ENCODE measurements around the gene NFIA. TPM values are rescaled to one million over a fixed set of nuclear protein-coding genes. Genes with fewer than 3 reads are reported as not detected.
A peak's percentile ranks its signal among the peaks of the same experiment; 100 is the strongest.

Gene NFIA
- total and polyA plus RNA-seq, 2 donors: 7.9 to 10.3 TPM

GRCh38 chr1:61244114-61244513, 161.8 kb downstream of the NFIA start:
- Histone ChIP-seq H3K4me1 (ENCODE audit: control insufficient read depth in 2 of 2, insufficient read depth in 2 of 2, low read length in 2 of 2) (no peaks in the 10 kb centered on the region), H3K9me3 (ENCODE audit: control insufficient read depth in 2 of 2, insufficient read depth in 1 of 2, low read length in 1 of 2) (no peaks in the 10 kb centered on the region), H3K27me3 (ENCODE audit: control insufficient read depth in 2 of 2, insufficient read depth in 1 of 2, low read length in 1 of 2) (no peaks in the 10 kb centered on the region), H3K27ac (ENCODE audit: low read depth in 1 of 2, low read length in 1 of 2) (no peak overlapping the region), H3K36me3 (ENCODE audit: control insufficient read depth in 2 of 2, insufficient read depth in 2 of 2, low read length in 1 of 2) (no peaks in the 10 kb centered on the region), H3K4me3 (ENCODE audit: low read length in 2 of 2) (no peak overlapping the region)
- 75% methylated on average over 1 of the region's 1 CpG for whole genome bisulfite sequencing
- DNase-seq (ENCODE audit: low read depth in 6 of 9, low spot score in 9 of 9): no peak

GRCh38 chr1:61245696-61246400, 163.5 kb downstream of the NFIA start:
- Histone ChIP-seq H3K9me3 (ENCODE audit: control insufficient read depth in 2 of 2, insufficient read depth in 1 of 2, low read length in 1 of 2) (no peaks in the 10 kb centered on the region), H3K4me3 (ENCODE audit: low read length in 2 of 2) (no peak overlapping the region), H3K36me3 (ENCODE audit: control insufficient read depth in 2 of 2, insufficient read depth in 2 of 2, low read length in 1 of 2) (no peaks in the 10 kb centered on the region), H3K27me3 (ENCODE audit: control insufficient read depth in 2 of 2, insufficient read depth in 1 of 2, low read length in 1 of 2) (no peaks in the 10 kb centered on the region), H3K27ac (ENCODE audit: low read depth in 1 of 2, low read length in 1 of 2) (no peak overlapping the region), H3K4me1 (ENCODE audit: control insufficient read depth in 2 of 2, insufficient read depth in 2 of 2, low read length in 2 of 2) (no peaks in the 10 kb centered on the region)
- 97% methylated on average over 7 of the region's 7 CpGs for WGBS
- DNase-seq (ENCODE audit: low read depth in 6 of 9, low spot score in 9 of 9): no peak

DNA sequence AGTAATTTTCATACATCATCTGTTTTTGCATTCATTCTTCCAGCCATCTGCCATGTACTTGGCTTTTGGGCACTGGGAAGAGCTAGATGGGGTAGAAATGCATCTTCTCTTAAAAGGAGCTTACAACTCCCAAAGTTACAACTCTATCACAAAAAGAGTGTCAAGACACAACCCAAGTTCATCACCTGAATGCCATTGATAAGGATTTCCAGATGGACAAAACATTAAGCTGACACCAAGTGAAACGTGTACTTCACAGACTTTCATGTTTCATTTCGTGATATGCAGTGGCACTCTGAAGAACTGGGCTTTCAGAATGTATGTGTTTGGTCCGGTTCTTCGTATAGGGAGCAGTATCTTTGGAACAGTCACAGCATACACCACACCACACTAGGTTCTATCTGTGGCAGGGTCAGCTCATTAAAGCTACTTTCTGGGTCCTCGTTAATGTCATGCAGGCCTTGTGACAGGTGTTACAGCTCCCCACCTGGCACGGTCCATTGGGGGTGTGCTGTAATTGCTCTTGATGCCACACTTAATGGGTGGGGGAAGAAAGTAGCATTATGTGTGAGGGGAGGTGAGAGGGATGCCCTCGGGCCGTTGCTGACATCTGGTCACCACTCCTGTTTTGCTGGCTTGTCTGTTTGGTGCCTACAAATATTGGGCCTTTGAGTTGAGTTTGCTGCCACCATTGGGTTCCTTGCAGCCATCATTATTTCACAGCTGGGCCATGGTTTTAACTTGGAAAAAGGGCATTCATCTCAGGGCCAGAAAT, 164.9 kb downstream of the NFIA start:
- WGBS: 96% methylated on average over 8 of the region's 8 CpGs

DNA sequence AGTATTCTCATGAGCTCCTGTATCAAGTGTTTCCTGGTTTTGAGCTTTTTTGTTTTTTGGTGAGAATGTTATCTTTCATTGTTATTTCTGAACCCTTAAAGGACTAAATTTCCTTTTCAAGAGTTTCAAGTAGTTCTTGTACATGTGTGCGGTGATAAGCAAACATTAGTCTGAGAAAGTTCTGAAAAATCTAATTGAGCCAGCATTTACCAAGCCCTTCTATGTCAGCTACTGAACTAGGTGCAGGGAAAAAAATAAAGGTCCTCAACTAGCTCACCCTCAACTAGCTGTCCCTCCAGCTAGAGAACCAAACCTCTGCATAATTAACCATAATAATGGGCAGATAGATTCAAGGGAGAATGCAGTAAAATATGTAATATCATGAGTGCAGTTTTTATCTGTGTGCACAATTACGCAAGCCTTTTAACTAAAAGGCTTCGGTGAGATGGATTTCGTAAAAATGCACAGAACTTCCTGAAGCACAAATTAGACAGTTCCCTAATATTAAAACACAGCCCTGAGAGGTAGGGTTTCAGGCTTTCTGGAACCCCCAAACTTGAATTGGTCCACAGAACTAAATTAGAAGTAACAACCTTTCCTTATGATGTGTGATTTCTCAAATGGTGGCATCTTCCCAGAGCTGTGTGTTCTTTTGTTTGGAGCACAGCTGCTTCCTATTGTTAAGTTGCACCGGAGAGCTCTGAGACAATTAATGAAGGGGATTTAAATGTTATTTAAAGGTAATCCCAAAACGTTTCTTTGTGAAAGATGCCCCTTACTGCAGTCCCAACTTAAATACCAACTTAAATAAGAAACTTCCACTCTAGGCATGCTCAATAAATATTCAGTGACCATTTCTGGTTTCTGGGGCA, 165.8 kb downstream of the NFIA start:
- Histone ChIP-seq H3K27ac (ENCODE audit: low read depth in 1 of 2, low read length in 1 of 2) (no peak overlapping the region), H3K27me3 (ENCODE audit: control insufficient read depth in 2 of 2, insufficient read depth in 1 of 2, low read length in 1 of 2) (no peaks in the 10 kb centered on the region), H3K9me3 (ENCODE audit: control insufficient read depth in 2 of 2, insufficient read depth in 1 of 2, low read length in 1 of 2) (no peaks in the 10 kb centered on the region), H3K4me3 (ENCODE audit: low read length in 2 of 2) (no peak overlapping the region), H3K36me3 (ENCODE audit: control insufficient read depth in 2 of 2, insufficient read depth in 2 of 2, low read length in 1 of 2) (no peaks in the 10 kb centered on the region), H3K4me1 (ENCODE audit: control insufficient read depth in 2 of 2, insufficient read depth in 2 of 2, low read length in 2 of 2) (peaks cover 0 to under 1% of the 10 kb centered on the region in 2 donors)
- no peak for DNase-seq (ENCODE audit: low read depth in 6 of 9, low spot score in 9 of 9)
- WGBS: 93% methylated on average over 6 of the region's 6 CpGs

More for the DNA sequence above, 164.9 kb downstream of the NFIA start:
- Histone ChIP-seq H3K9me3 (ENCODE audit: control insufficient read depth in 2 of 2, insufficient read depth in 1 of 2, low read length in 1 of 2) (no peaks in the 10 kb centered on the region), H3K27ac (ENCODE audit: low read depth in 1 of 2, low read length in 1 of 2) (no peak overlapping the region), H3K4me1 (ENCODE audit: control insufficient read depth in 2 of 2, insufficient read depth in 2 of 2, low read length in 2 of 2) (no peaks in the 10 kb centered on the region), H3K4me3 (ENCODE audit: low read length in 2 of 2) (no peak overlapping the region), H3K36me3 (ENCODE audit: control insufficient read depth in 2 of 2, insufficient read depth in 2 of 2, low read length in 1 of 2) (no peaks in the 10 kb centered on the region), H3K27me3 (ENCODE audit: control insufficient read depth in 2 of 2, insufficient read depth in 1 of 2, low read length in 1 of 2) (no peaks in the 10 kb centered on the region)
- DNase-seq (ENCODE audit: low read depth in 6 of 9, low spot score in 9 of 9): no peak

- Histone ChIP-seq H3K4me1 (ENCODE audit: control insufficient read depth in 2 of 2, insufficient read depth in 2 of 2, low read length in 2 of 2) (peaks cover 0 to 3% of the 10 kb centered on the region in 2 donors), H3K4me3 (ENCODE audit: low read length in 2 of 2) (no peak overlapping the region), H3K27ac (ENCODE audit: low read depth in 1 of 2, low read length in 1 of 2) (no peak overlapping the region), H3K36me3 (ENCODE audit: control insufficient read depth in 2 of 2, insufficient read depth in 2 of 2, low read length in 1 of 2) (no peaks in the 10 kb centered on the region), H3K27me3 (ENCODE audit: control insufficient read depth in 2 of 2, insufficient read depth in 1 of 2, low read length in 1 of 2) (no peaks in the 10 kb centered on the region), H3K9me3 (ENCODE audit: control insufficient read depth in 2 of 2, insufficient read depth in 1 of 2, low read length in 1 of 2) (no peaks in the 10 kb centered on the region)
- no peak for DNase-seq (ENCODE audit: low read depth in 6 of 9, low spot score in 9 of 9)
- 99% methylated on average over 5 of the region's 5 CpGs for WGBS
Measured at GRCh38 chr1:61250933-61251332, 168.6 kb downstream of the NFIA start.

- Histone ChIP-seq H3K27ac (ENCODE audit: low read depth in 1 of 2, low read length in 1 of 2) (no peak overlapping the region), H3K36me3 (ENCODE audit: control insufficient read depth in 2 of 2, insufficient read depth in 2 of 2, low read length in 1 of 2) (no peaks in the 10 kb centered on the region), H3K4me3 (ENCODE audit: low read length in 2 of 2) (no peak overlapping the region), H3K4me1 (ENCODE audit: control insufficient read depth in 2 of 2, insufficient read depth in 2 of 2, low read length in 2 of 2) (peaks cover 0 to 3% of the 10 kb centered on the region in 2 donors), H3K9me3 (ENCODE audit: control insufficient read depth in 2 of 2, insufficient read depth in 1 of 2, low read length in 1 of 2) (no peaks in the 10 kb centered on the region), H3K27me3 (ENCODE audit: control insufficient read depth in 2 of 2, insufficient read depth in 1 of 2, low read length in 1 of 2) (no peaks in the 10 kb centered on the region)
- no peak for DNase-seq (ENCODE audit: low read depth in 6 of 9, low spot score in 9 of 9)
- WGBS: 98% methylated on average over 2 of the region's 2 CpGs
Measured at GRCh38 chr1:61253059-61253735, 170.8 kb downstream of the NFIA start.

DNA sequence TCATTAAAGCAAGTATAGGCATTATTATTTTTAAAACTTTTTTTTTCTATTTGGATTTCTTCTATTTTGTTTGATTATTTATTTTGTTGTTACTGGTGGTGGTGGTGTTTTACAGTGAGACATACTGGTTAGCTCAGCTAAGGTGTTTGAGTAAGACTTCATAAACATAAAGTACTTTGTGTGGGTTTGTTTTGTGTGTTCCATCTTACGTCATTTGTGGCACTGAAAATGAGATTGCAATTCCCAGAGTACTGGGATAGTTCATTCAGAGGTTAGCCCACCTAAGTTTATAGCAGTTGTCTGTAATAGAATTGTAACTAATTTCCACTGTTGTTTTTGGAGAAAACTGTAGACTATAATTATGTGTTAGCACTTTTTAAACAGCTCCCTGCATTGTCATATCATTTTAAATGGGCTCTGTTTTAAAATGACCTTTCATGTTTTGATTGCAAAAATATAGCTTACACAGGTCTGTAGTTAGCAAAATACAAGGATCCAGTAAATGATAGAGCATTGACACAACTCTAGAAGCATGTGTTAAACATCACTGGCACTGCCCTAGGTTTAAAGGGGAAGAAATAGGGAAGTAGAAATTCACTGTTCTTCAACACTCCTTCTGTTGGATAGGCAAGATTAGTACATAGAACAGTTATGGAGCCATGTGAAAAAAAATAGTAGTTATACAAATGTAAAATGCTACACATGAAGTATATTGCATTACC, 171.7 kb downstream of the NFIA start:
- H3K4me1 ChIP-seq (ENCODE audit: control insufficient read depth in 2 of 2, insufficient read depth in 2 of 2, low read length in 2 of 2): peaks cover 0 to 3% of the 10 kb centered on the region in 2 donors
- H3K27ac ChIP-seq (ENCODE audit: low read depth in 1 of 2, low read length in 1 of 2): peak overlapping the region in 1 of 2 donors; percentile 55
- H3K9me3 ChIP-seq (ENCODE audit: control insufficient read depth in 2 of 2, insufficient read depth in 1 of 2, low read length in 1 of 2): no peaks in the 10 kb centered on the region
- 97% methylated on average over 1 of the region's 1 CpG for WGBS
- H3K36me3 ChIP-seq (ENCODE audit: control insufficient read depth in 2 of 2, insufficient read depth in 2 of 2, low read length in 1 of 2): no peaks in the 10 kb centered on the region
- H3K4me3 ChIP-seq (ENCODE audit: low read length in 2 of 2): no peak overlapping the region
- H3K27me3 ChIP-seq (ENCODE audit: control insufficient read depth in 2 of 2, insufficient read depth in 1 of 2, low read length in 1 of 2): no peaks in the 10 kb centered on the region
- no peak for DNase-seq (ENCODE audit: low read depth in 6 of 9, low spot score in 9 of 9)

DNA sequence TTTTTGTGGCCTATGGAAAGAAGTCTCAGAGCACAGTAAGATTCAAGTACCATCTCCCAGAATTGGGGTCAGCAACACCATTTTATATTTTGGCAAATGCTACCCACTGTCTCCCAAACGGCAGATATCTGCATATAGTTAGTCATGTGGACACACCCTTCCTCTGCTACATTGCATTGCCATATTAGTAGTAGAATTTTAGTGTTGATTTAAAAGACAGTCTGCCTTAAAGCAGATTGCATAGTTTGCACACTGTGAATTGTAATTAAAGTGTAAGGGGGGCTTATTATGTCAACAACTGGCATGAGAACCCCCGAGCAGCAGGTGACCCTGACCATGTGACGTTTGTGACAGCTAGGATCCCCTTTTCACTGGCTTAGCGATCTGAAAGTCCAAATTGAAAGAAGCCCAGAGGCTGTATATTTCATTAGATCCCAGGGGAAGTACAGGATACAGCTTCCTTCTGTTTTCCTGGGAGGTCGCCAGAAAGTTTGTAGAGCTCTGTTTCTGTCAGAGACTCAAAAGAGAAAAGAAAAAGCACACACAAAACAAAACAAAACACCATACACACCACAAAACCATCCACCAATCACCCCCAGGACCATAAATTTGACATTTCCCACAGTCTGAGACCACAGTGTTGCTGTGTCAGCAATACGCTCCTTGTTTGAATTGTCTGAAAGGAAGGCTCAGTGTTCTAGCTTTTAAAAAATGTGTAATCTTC, 172.4 kb downstream of the NFIA start:
- Histone ChIP-seq H3K27me3 (ENCODE audit: control insufficient read depth in 2 of 2, insufficient read depth in 1 of 2, low read length in 1 of 2) (no peaks in the 10 kb centered on the region), H3K4me1 (ENCODE audit: control insufficient read depth in 2 of 2, insufficient read depth in 2 of 2, low read length in 2 of 2) (peaks cover 0 to 3% of the 10 kb centered on the region in 2 donors), H3K4me3 (ENCODE audit: low read length in 2 of 2) (no peak overlapping the region), H3K36me3 (ENCODE audit: control insufficient read depth in 2 of 2, insufficient read depth in 2 of 2, low read length in 1 of 2) (no peaks in the 10 kb centered on the region), H3K9me3 (ENCODE audit: control insufficient read depth in 2 of 2, insufficient read depth in 1 of 2, low read length in 1 of 2) (no peaks in the 10 kb centered on the region), H3K27ac (ENCODE audit: low read depth in 1 of 2, low read length in 1 of 2) (peak overlapping the region in 1 of 2 donors; percentile 55)
- DNase-seq (ENCODE audit: low read depth in 6 of 9, low spot score in 9 of 9): peak in 2 of 9 donors; percentile 4 to 13
- 21% methylated on average over 6 of the region's 6 CpGs for WGBS

All from thymus (tissue), 11 donors.